ENCODE measurements around the gene DENND1A.

- TF ChIP-seq CTCF (IDR thresholded peaks at IDR 0.05) = no peak
- no peak for TF ChIP-seq POLR2A (IDR thresholded peaks at IDR 0.05)
These were observed 244.3 kb downstream of the DENND1A start for GRCh38 chr9:123685489-123686083.

Data from right lobe of liver (tissue), 4 donors.